ENCODE measurements around the gene CCDC136.

GRCh38 chr7:128853799-128854198 is 62.0 kb downstream of the CCDC136 start:
- no peak for TF ChIP-seq POLR2AphosphoS5 (IDR thresholded peaks at IDR 0.05; ENCODE audit: low read depth, low read length)
- no peak for TF ChIP-seq EZH2 (IDR thresholded peaks at IDR 0.05)
- TF ChIP-seq REST (IDR thresholded peaks at IDR 0.05; ENCODE audit: low read depth), result no peak
- TF ChIP-seq EZH2phosphoT487 (IDR thresholded peaks at IDR 0.05; ENCODE audit: borderline replicate concordance), result no peak
- TF ChIP-seq SP1 (IDR thresholded peaks at IDR 0.05; ENCODE audit: low read depth), result no peak
- TF ChIP-seq CTCF (IDR thresholded peaks at IDR 0.05 in 2 of 3, conservative IDR thresholded peaks at IDR 0.05 in 1 of 3; ENCODE audit: borderline replicate concordance in 1 of 3, insufficient read depth in 1 of 3, low read depth in 2 of 3, low read length in 2 of 3), result no peak
- TF ChIP-seq POLR2A (IDR thresholded peaks at IDR 0.05; ENCODE audit: borderline replicate concordance, extremely low read depth, insufficient read depth, insufficient read length), result no peak
- no peak for TF ChIP-seq SIN3A (IDR thresholded peaks at IDR 0.05; ENCODE audit: low read depth)
